Stimulated activated CD8-positive, alpha-beta memory T cell treated with anti-CD3 and anti-CD28 coated beads, Interleukin-7, amount 100 ng/mL, for 4 hours (primary cell): ENCODE data around the gene GET4.

Experiments used
- DNase-seq, 2 donors: peaks; one replicate each; pipeline ENCODE4 v3.0.0-alpha.2; 2020; ENCODE audit warnings: low read depth in 2 of 2

Gene GET4

GRCh38 chr7:876077-876971, at the start of gene GET4:
TSS of gene GET4 (plus strand) at chr7:876554. CDS start at chr7:876646, 92 bp downstream.
- peak; percentile 92 to 95 for DNase-seq

- no peak for DNase-seq
These were observed 47.4 kb upstream of the GET4 start for GRCh38 chr7:828793-829561.

- no peak for DNase-seq
These were observed 46.3 kb upstream of the GET4 start for GRCh38 chr7:830069-830468.

GRCh38 chr7:831596-832166, 44.7 kb upstream of the GET4 start:
- DNase-seq: no peak

GRCh38 chr7:832167-832967, 44.0 kb upstream of the GET4 start, which contains the start of gene SUN1:
TSS of gene SUN1 (plus strand) at chr7:832476. CDS start at chr7:832525, 49 bp downstream.
- DNase-seq: peak; percentile 55 to 65

GRCh38 chr7:832968-833424, 43.4 kb upstream of the GET4 start:
- no peak for DNase-seq

- no peak for DNase-seq
These were observed 42.6 kb upstream of the GET4 start for GRCh38 chr7:833601-834258.

GRCh38 chr7:834277-834676, 42.1 kb upstream of the GET4 start:
- DNase-seq: no peak

GRCh38 chr7:835021-835420, 41.3 kb upstream of the GET4 start:
- no peak for DNase-seq

- no peak for DNase-seq
These were observed 40.6 kb upstream of the GET4 start for GRCh38 chr7:835485-836401.

GRCh38 chr7:836429-836828, 39.9 kb upstream of the GET4 start:
- no peak for DNase-seq

GRCh38 chr7:837001-837400, 39.4 kb upstream of the GET4 start:
- no peak for DNase-seq

- DNase-seq: no peak
These were observed 36.3 kb upstream of the GET4 start for GRCh38 chr7:840001-840600.

- DNase-seq: no peak
These were observed 34.4 kb upstream of the GET4 start for GRCh38 chr7:841943-842342.

- DNase-seq: no peak
These were observed 33.8 kb upstream of the GET4 start for GRCh38 chr7:842431-843031.

GRCh38 chr7:843230-843629, 33.1 kb upstream of the GET4 start:
- DNase-seq: no peak

GRCh38 chr7:844043-844442, 32.3 kb upstream of the GET4 start:
- no peak for DNase-seq

GRCh38 chr7:844514-844913, 31.8 kb upstream of the GET4 start:
- DNase-seq: no peak

- no peak for DNase-seq
These were observed 31.3 kb upstream of the GET4 start for GRCh38 chr7:845091-845490.
